CD4-positive, CD25-positive, alpha-beta regulatory T cell (primary cell): ENCODE results near the gene SPHK2. TPM values are rescaled to one million over a fixed set of nuclear protein-coding genes. Genes with fewer than 3 reads are reported as not detected.
A peak's percentile ranks its signal among the peaks of the same experiment; 100 is the strongest.

Source experiments
- ATAC-seq, 2 donors: fragments of 150-1000 bp; cut with Tn5 transposase; one replicate each; pipeline ENCODE4 v1.10.0; 2021; ENCODE audit warnings: low read depth in 2 of 2, moderate number of reproducible peaks in 2 of 2, moderate library complexity in 1 of 2
- DNase-seq, 3 donors: peaks; one replicate each; pipeline versions ENCODE4 v3.0.0 to v3.0.0-alpha.2; 2012 to 2022; ENCODE audit warnings: mixed read lengths in 1 of 3
- H3K27ac ChIP-seq: one replicate; pipeline ENCODE4 v1.7.0; 2013; ENCODE audit warnings: mild to moderate bottlenecking, low read length; ENCODE audit not compliant: insufficient read depth, poor library complexity, severe bottlenecking
- H3K27me3 ChIP-seq: one replicate; pipeline ENCODE4 v1.7.0; 2013; ENCODE audit warnings: low read length; ENCODE audit not compliant: control insufficient read depth, insufficient read depth
- H3K36me3 ChIP-seq: one replicate; pipeline ENCODE4 v1.7.0; 2013; ENCODE audit warnings: mild to moderate bottlenecking, low read length, moderate library complexity; ENCODE audit not compliant: control insufficient read depth, insufficient read depth
- H3K4me1 ChIP-seq: 2 replicates; pipeline ENCODE4 v1.7.0; 2013; ENCODE audit warnings: mild to moderate bottlenecking, low read length; ENCODE audit not compliant: insufficient read depth, control insufficient read depth, poor library complexity, severe bottlenecking
- H3K4me3 ChIP-seq: one replicate; pipeline ENCODE4 v1.7.0; 2013; ENCODE audit warnings: low read depth, mild to moderate bottlenecking, low read length, moderate library complexity
- H3K9me3 ChIP-seq, 2 experiments: 1 replicate in 1 of 2; 2 replicates in 1 of 2; pipeline ENCODE4 v1.7.0; 2013; ENCODE audit warnings: low read length in 2 of 2, mild to moderate bottlenecking in 1 of 2, moderate library complexity in 1 of 2; ENCODE audit not compliant: control insufficient read depth in 2 of 2
- H3K27ac Mint-ChIP-seq, 3 donors: one replicate each; pipeline ENCODE4 v1.8.0; 2020 to 2022; ENCODE audit warnings: mild to moderate bottlenecking in 3 of 3, mixed read lengths in 3 of 3, moderate library complexity in 2 of 3
- H3K27me3 Mint-ChIP-seq: one replicate; pipeline ENCODE4 v1.8.0; 2022; ENCODE audit warnings: mild to moderate bottlenecking, mixed read lengths
- H3K36me3 Mint-ChIP-seq: one replicate; pipeline ENCODE4 v1.8.0; 2020; ENCODE audit warnings: mixed read lengths
- H3K4me1 Mint-ChIP-seq, 4 donors: one replicate each; pipeline ENCODE4 v1.8.0; 2020 to 2022; ENCODE audit warnings: mixed read lengths in 4 of 4, mild to moderate bottlenecking in 1 of 4
- H3K4me3 Mint-ChIP-seq, 4 donors: one replicate each; pipeline ENCODE4 v1.8.0; 2020 to 2022; ENCODE audit warnings: mild to moderate bottlenecking in 4 of 4, mixed read lengths in 4 of 4, moderate library complexity in 3 of 4
- H3K9me3 Mint-ChIP-seq, 7 donors: one replicate each; pipeline ENCODE4 v1.8.0; 2020 to 2022; ENCODE audit warnings: mixed read lengths in 7 of 7, mild to moderate bottlenecking in 3 of 7, moderate library complexity in 2 of 7
- polyA plus RNA-seq, 4 donors: library from polyadenylated mRNA; unstranded; fragments of 300-500 nt; fragmentation: Illumina TruSeq; gene quantifications; one replicate each; pipeline ENCODE4 v1.2.3, GENCODE V29; 2021
- total RNA-seq: library from RNA; stranded (reverse); gene quantifications from one replicate; pipeline ENCODE4 v1.2.3, GENCODE V29; 2022

Gene SPHK2
- total and polyA plus RNA-seq, 5 donors from 2014 or later = 4.8 to 13.0 (median 7.6) TPM

- DNase-seq = peak; percentile 79 to 96 (median 91)
- ATAC-seq = peak; percentile 29 to 33
- Histone ChIP-seq H3K27ac (peak overlapping the region; percentile 95), H3K4me3 (peak overlapping the region; percentile 86), H3K9me3 (no peaks in the 10 kb centered on the region), H3K4me1 (peaks cover 36% of the 10 kb centered on the region), H3K36me3 (peaks cover 3% of the 10 kb centered on the region), H3K27me3 (no peaks in the 10 kb centered on the region)
- Mint-ChIP-seq H3K4me3 (peak overlapping the region; percentile 91 to 99 (median 96)), H3K9me3 (peaks cover 0 to 2% (median 0%) of the 10 kb centered on the region in 7 donors), H3K36me3 (peaks cover 4% of the 10 kb centered on the region), H3K4me1 (peaks cover 9 to 60% (median 16%) of the 10 kb centered on the region in 4 donors), H3K27me3 (no peaks in the 10 kb centered on the region), H3K27ac (peak overlapping the region; percentile 97 to 98 (median 98))
These were observed 18.9 kb downstream of the SPHK2 start for GRCh38 chr19:48637948-48638830.

- DNase-seq (peak in 1 of 3 donors; percentile 28), ATAC-seq (no peak)
- peak overlapping the region; percentile 97 to 98 (median 98) for H3K27ac Mint-ChIP-seq
- Histone ChIP-seq H3K4me3 (peak overlapping the region; percentile 82), H3K27me3 (no peaks in the 10 kb centered on the region), H3K9me3 (no peaks in the 10 kb centered on the region), H3K27ac (peak overlapping the region; percentile 95), H3K36me3 (no peaks in the 10 kb centered on the region), H3K4me1 (peaks cover 29% of the 10 kb centered on the region)
- peaks cover 4% of the 10 kb centered on the region for H3K36me3 Mint-ChIP-seq
- peaks cover 9 to 55% (median 16%) of the 10 kb centered on the region in 4 donors for H3K4me1 Mint-ChIP-seq
- peak overlapping the region; percentile 91 to 99 (median 96) for H3K4me3 Mint-ChIP-seq
- peaks cover 0 to 2% (median 0%) of the 10 kb centered on the region in 7 donors for H3K9me3 Mint-ChIP-seq
- H3K27me3 Mint-ChIP-seq = no peaks in the 10 kb centered on the region
These were observed 19.6 kb downstream of the SPHK2 start for GRCh38 chr19:48638831-48639381.

- Histone ChIP-seq H3K9me3 (no peaks in the 10 kb centered on the region), H3K36me3 (no peaks in the 10 kb centered on the region), H3K27me3 (no peaks in the 10 kb centered on the region), H3K4me3 (no peak overlapping the region), H3K27ac (no peak overlapping the region), H3K4me1 (peaks cover 30% of the 10 kb centered on the region)
- Mint-ChIP-seq H3K36me3 (peaks cover 4% of the 10 kb centered on the region), H3K4me3 (peak overlapping the region in 3 of 4 donors; percentile 19 to 99 (median 58)), H3K27ac (peak overlapping the region; percentile 46 to 98 (median 69)), H3K9me3 (peaks cover 0 to 2% (median 0%) of the 10 kb centered on the region in 7 donors), H3K4me1 (peaks cover 6 to 55% (median 16%) of the 10 kb centered on the region in 4 donors), H3K27me3 (no peaks in the 10 kb centered on the region)
- ATAC-seq (no peak), DNase-seq (no peak)
These were observed 20.4 kb downstream of the SPHK2 start for GRCh38 chr19:48639483-48640375.

GRCh38 chr19:48641850-48642249, 22.5 kb downstream of the SPHK2 start:
- Mint-ChIP-seq H3K4me3 (no peak overlapping the region), H3K27me3 (no peaks in the 10 kb centered on the region), H3K27ac (no peak overlapping the region), H3K9me3 (peaks cover 0 to 2% (median 0%) of the 10 kb centered on the region in 7 donors), H3K36me3 (peaks cover 4% of the 10 kb centered on the region), H3K4me1 (peaks cover 7 to 62% (median 17%) of the 10 kb centered on the region in 4 donors)
- DNase-seq (no peak), ATAC-seq (no peak)
- no peaks in the 10 kb centered on the region for H3K36me3 ChIP-seq
- H3K4me1 ChIP-seq = peaks cover 29% of the 10 kb centered on the region
- H3K4me3 ChIP-seq = no peak overlapping the region
- H3K27ac ChIP-seq = no peak overlapping the region
- no peaks in the 10 kb centered on the region for H3K9me3 ChIP-seq
- no peaks in the 10 kb centered on the region for H3K27me3 ChIP-seq

- ATAC-seq (no peak), DNase-seq (no peak)
- H3K27ac ChIP-seq = no peak overlapping the region
- no peaks in the 10 kb centered on the region for H3K27me3 ChIP-seq
- Mint-ChIP-seq H3K4me1 (peaks cover 11 to 68% (median 24%) of the 10 kb centered on the region in 4 donors), H3K36me3 (peaks cover 4% of the 10 kb centered on the region), H3K27ac (no peak overlapping the region), H3K4me3 (peak overlapping the region in 2 of 4 donors; percentile 23 to 66), H3K27me3 (no peaks in the 10 kb centered on the region), H3K9me3 (peaks cover 0 to 2% (median 0%) of the 10 kb centered on the region in 7 donors)
- H3K36me3 ChIP-seq = no peaks in the 10 kb centered on the region
- no peak overlapping the region for H3K4me3 ChIP-seq
- H3K9me3 ChIP-seq = no peaks in the 10 kb centered on the region
- peaks cover 29% of the 10 kb centered on the region for H3K4me1 ChIP-seq
These were observed 23.6 kb downstream of the SPHK2 start for GRCh38 chr19:48642862-48643261.

GRCh38 chr19:48644355-48644754, 25.0 kb downstream of the SPHK2 start:
- Histone ChIP-seq H3K4me3 (peak overlapping the region; percentile 88), H3K4me1 (peaks cover 33% of the 10 kb centered on the region), H3K9me3 (no peaks in the 10 kb centered on the region), H3K36me3 (no peaks in the 10 kb centered on the region), H3K27ac (no peak overlapping the region), H3K27me3 (no peaks in the 10 kb centered on the region)
- ATAC-seq (no peak), DNase-seq (no peak)
- Mint-ChIP-seq H3K4me1 (peaks cover 9 to 66% (median 26%) of the 10 kb centered on the region in 4 donors), H3K36me3 (no peaks in the 10 kb centered on the region), H3K4me3 (peak overlapping the region; percentile 24 to 98 (median 86)), H3K27ac (peak overlapping the region in 1 of 3 donors; percentile 89), H3K27me3 (no peaks in the 10 kb centered on the region), H3K9me3 (peaks cover 0 to 2% (median 0%) of the 10 kb centered on the region in 7 donors)
